AG04449 (cell line): Measurements from ENCODE around the gene RNU2-1.

ENCODE experiments used
- CTCF ChIA-PET: fragments of 350-600 bp; formaldehyde crosslinking; extraction: SDS; loops from one replicate; lab custom pipeline; 2021; ENCODE audit warnings: antibody characterized with exemption; lab: Yijun Ruan, JAX
- POLR2A ChIA-PET: fragments of 400-600, 350-600 bp; formaldehyde crosslinking; extraction: SDS; loops from one replicate; lab custom pipeline; 2020; ENCODE audit warnings: antibody characterized with exemption, inconsistent platforms; lab: Yijun Ruan, JAX
- DNase-seq: peaks from one replicate; pipeline ENCODE4 v3.0.0-alpha.2; 2010; ENCODE audit warnings: low read depth, low spot score
- H3K4me3 ChIP-seq: 2 replicates; pipeline ENCODE4 v1.5.1; 2011; ENCODE audit warnings: low read depth, mild to moderate bottlenecking, control low read depth, low read length
- TF ChIP-seq, protein P1 (sequence below): IDR thresholded peaks from one replicate; pipeline ENCODE4 v1.5.1; 2011; ENCODE audit warnings: mild to moderate bottlenecking, moderate library complexity, low read length, control low read depth, inconsistent platforms; ENCODE audit not compliant: insufficient read depth; ENCODE audit errors: missing control alignments

The RNU2-1 gene

DNA sequence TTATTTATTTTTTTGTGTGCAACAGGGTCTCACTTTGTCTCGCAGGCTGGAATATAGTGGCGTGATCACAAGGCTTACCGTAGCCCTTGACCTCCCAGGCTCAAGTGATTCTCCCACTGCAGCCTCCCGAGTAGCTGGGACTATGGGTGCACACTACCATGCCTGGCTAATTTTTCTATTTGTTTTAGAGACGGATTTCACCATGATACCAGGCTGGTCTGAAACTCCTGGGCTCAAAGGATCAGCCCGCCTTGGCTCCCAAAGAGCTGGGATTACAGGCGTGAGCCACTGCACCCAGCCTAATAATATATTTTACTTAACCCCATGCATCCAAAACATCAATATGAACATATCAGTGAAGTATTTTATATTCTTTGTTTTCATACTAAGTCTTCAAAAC, 7.4 kb downstream of the RNU2-1 start:
- TF ChIP-seq, protein P1, sequence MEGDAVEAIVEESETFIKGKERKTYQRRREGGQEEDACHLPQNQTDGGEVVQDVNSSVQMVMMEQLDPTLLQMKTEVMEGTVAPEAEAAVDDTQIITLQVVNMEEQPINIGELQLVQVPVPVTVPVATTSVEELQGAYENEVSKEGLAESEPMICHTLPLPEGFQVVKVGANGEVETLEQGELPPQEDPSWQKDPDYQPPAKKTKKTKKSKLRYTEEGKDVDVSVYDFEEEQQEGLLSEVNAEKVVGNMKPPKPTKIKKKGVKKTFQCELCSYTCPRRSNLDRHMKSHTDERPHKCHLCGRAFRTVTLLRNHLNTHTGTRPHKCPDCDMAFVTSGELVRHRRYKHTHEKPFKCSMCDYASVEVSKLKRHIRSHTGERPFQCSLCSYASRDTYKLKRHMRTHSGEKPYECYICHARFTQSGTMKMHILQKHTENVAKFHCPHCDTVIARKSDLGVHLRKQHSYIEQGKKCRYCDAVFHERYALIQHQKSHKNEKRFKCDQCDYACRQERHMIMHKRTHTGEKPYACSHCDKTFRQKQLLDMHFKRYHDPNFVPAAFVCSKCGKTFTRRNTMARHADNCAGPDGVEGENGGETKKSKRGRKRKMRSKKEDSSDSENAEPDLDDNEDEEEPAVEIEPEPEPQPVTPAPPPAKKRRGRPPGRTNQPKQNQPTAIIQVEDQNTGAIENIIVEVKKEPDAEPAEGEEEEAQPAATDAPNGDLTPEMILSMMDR, result no peak
- H3K4me3 ChIP-seq, result no peak overlapping the region
- POLR2A ChIA-PET, result no interaction called here
- DNase-seq, result no peak
- CTCF ChIA-PET, result interaction anchor here (0.8 kb wide), 1 partner anchor 10 kb away, joined by 5 read pairs; no protein-coding TSS in a partner anchor

DNA sequence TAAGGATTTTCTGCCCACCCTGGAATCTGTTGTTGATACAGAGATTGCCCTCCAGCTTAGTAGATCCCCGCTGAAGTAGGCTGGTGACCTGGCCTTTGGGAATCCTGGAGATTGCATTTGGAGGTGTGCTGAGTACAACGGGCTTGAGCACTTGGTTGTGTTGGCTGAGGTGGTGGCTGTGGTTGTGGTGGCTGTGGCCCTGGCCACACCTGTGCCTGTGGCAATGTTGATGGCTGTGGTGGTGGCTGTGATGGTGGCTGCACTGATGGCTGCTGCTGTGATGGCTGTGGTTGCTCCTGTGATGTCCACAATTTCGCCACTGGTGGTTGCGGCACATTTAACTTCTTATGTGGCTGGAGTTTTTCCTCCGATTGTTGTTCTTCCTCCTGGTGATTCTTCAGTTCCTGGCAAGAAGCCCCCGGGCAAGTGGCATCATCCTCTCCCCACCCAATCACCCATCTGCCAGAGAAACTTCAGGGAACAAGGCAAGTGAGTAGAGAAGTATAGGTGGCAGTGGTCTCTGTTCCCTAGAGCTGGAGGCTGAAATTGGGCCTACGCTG, 9.6 kb downstream of the RNU2-1 start:
- TF ChIP-seq, protein P1, result no peak
- CTCF ChIA-PET, result no interaction called here
- H3K4me3 ChIP-seq, result no peak overlapping the region
- DNase-seq, result no peak
- POLR2A ChIA-PET, result interaction anchor here (0.9 kb wide), 1 partner anchor 93 kb away, joined by 3 read pairs; no protein-coding TSS in a partner anchor

DNA sequence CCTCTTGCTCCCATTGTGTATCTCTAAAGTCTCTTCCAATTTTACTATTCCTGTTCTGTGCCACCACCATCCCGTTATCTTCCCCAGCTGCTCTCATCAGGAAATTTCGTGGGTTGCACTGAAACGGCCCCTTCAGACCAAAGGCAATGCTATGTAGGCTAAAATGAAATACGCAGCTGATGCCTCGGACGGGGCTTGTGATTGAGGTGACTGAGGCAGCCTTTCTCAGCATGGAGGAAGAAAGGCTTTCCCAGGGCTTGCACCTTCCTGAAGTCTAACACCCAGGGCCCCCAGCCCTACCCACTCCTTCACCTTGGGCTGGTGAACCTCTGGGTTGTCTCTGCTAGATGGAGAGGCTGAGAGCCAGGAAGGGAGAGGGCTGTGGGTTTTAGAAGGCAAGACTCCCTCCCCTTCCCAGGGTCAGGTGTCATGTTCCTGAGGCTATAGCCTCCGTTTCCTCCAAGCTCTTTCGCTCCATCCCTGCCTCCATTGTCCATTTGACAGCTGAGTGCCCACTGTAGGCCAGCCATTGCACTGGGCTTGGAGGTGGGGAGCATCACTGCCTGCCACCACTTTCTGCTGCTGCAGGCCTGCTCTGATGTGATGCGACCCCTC, 13.2 kb downstream of the RNU2-1 start:
- CTCF ChIA-PET, result no interaction called here
- no peak for DNase-seq
- POLR2A ChIA-PET, result interaction anchor here (1.6 kb wide), 1 partner anchor 9 kb away, joined by 5 read pairs; the partner anchor contains the start of gene TMEM106A
- TF ChIP-seq, protein P1, result no peak
- no peak overlapping the region for H3K4me3 ChIP-seq

DNA sequence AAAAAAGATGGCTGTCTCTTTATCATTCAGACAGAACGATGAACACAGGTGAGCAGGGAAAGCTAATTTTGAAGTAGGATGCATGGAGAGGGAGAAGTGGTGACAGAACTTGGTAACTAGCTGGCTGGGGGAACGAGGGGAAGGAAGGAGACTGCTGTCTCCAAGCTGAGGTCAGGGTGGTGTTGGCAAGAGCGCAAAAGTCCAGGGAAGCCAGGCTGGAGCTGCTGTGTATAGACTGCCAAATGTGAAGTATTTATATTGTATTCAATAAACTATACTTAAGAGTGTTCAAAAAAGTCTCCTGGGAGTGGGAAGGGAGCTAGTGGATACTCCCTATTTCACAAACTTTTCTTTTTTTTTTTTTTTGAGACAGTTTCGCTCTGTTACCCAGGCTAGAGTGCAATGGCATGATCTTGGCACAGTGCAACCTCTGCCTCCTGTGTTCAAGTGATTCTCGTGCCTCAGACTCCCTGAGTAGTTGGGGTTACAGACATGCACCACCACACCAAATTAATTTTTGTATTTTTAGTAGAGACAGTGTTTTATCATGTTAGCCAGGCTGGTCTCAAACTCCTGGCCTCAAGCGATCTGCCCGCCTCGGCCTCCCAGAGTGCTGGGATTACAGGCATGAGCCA, 13.9 kb downstream of the RNU2-1 start:
- no peak overlapping the region for H3K4me3 ChIP-seq
- ChIA-PET POLR2A (interaction anchor here (2.0 kb wide), 1 partner anchor 96 kb away, joined by 9 read pairs; no protein-coding TSS in a partner anchor), CTCF (no interaction called here)
- TF ChIP-seq, protein P1, result no peak
- DNase-seq, result no peak

DNA sequence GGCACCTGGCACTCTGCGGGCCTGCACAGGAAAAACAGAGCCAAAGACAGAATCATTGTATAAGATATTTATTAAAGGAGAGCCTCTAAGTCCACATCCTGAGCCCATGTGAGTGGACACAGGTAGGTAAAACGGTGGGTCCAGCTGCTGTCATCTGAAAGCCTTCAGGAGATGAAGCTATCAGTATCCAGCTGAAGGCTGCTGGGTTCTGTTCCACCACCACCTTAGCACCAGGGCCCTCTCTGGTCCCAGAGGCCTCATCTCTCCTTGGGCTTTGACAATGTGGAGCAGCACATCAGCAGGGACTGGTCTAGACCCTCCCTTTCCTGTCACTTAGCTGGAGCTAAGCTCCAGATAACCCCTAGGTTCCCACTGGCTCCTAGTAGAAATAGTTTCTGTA, 14.8 kb downstream of the RNU2-1 start:
- TF ChIP-seq, protein P1, result no peak
- POLR2A ChIA-PET, result interaction anchor here (2.0 kb wide), 1 partner anchor 97 kb away, joined by 9 read pairs; no protein-coding TSS in a partner anchor
- CTCF ChIA-PET, result no interaction called here
- DNase-seq, result no peak
- no peak overlapping the region for H3K4me3 ChIP-seq

DNA sequence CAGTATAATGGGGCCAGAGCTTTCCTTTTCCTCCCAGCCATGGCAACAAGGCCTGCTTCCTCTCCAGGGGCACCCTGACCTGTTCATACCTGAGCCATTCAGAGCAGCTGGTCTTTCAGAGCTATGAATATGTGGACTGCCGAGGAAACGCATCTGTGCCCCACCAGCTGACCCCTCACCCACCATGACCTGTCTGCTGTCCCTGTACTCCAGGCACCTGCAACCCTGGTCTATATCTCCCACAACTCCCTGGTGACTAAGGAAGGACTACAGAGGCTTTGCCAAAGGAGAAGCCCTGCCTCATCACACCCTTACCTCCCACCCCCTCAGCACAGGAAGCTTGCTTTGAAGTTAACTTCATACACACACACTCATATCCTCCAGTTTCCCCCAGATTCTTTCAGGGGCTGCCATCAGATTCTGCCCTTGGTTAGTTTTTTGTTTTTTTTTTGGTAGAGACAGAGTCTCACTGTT, 16.1 kb downstream of the RNU2-1 start:
- DNase-seq, result no peak
- POLR2A ChIA-PET, result interaction anchor here (0.6 to 0.8 kb wide), 2 partner anchors 98 to 1531 kb away, joined by 3 to 4 read pairs; no protein-coding TSS in a partner anchor

More for the DNA sequence above, 16.1 kb downstream of the RNU2-1 start:
- CTCF ChIA-PET, result interaction anchor here (1.6 kb wide), 1 partner anchor 9 kb away, joined by 5 read pairs; no protein-coding TSS in a partner anchor
- H3K4me3 ChIP-seq, result no peak overlapping the region
- TF ChIP-seq, protein P1, result no peak
